SHP77 (cell line): ENCODE data around the gene KBTBD13.

Experiments
- DNase-seq, 2 experiments: peaks; one replicate each; lab custom pipeline; 2025; lab: John Stamatoyannopoulos, UW

KBTBD13 gene

DNA sequence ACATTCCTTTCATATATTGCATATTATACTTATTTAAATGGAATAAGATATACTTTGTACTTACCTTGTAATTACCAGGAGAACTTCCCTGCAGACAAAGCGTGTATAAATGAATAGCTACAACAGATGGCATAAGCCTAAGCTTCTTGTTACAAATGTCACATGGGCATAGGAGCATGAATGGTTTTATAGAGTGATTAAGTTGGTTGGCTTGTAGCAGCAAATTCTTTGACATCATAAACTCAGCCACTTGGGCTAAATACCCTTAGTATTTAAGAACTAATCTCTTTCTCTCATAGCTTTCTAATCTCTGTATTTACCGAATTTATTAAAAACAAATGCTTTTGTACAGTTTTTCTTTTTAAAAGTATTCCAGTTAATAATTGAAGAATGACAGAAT is 38.5 kb downstream of the KBTBD13 start, which contains the start of gene UBAP1L:
UBAP1L (minus strand) TSS at position 115 of the 400 bp plus-strand sequence. CDS start 8,985 bp downstream, outside the sequence.
- DNase-seq, result no peak

DNA sequence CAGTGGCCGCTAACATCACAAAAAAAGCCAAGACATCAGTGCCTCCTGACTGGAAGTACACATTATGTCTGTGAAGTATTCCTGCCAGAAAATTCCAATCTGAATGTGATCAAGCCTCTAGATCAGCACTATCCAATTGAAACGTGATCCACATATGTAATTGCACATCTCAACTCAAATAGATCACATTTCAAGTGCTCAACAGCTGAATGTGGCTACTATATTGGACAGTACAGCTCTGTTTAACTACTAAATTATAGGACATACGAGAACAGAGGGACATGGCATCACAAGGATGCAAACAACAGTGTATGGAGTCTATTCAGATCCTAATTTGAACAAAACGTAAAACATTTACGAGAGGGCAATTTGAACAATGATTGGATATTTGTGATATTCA is 39.0 kb downstream of the KBTBD13 start:
- DNase-seq, result no peak
